Activated CD8-positive, alpha-beta memory T cell treated with anti-CD3 and anti-CD28 coated beads for 1 hour (primary cell): Measurements from ENCODE around the gene VSIR.

Experiments used
- DNase-seq, 2 donors: peaks; one replicate each; pipeline ENCODE4 v3.0.0-alpha.2; 2020; ENCODE audit warnings: low read depth in 1 of 2; ENCODE audit errors: extremely low read depth in 1 of 2

VSIR gene

GRCh38 chr10:71765906-71766716 lies 7.2 kb downstream of the VSIR start:
- DNase-seq = no peak

DNA sequence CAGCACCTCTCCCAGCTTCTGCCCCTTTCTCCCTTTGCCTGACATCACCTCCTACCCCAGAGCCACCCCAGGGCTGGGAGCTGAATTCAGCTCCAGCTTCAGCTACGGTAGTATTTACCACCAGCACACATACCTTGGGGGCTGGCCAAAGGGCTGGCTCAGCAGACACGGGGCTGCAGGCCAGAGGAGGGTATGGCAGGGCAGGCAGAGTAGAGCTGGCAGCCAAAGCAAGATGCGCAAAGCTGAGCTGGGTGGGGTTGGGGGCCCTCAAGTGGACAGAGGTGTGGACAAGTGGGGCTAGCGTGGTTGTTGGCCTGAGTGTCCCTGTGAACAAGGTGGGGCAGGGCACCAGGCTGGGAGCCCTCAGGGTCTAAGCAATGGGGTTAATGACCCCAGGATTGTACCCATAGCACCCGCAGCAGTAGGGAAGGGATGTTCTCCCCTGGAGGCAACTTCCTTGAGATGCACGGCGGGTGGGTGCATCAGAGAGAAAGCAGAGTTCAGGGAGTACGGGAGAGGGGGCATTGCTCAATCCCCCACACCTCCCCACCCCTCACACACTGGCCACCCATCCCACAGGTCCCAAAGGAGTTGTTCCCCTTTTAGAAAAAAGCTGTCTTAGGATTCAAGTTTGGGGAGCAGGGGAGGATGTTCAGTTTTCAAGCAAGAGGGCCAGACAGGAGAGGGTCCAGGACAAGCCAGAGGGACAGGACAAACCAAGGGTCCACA lies 8.0 kb downstream of the VSIR start:
- DNase-seq = no peak

- DNase-seq = no peak
Observed at GRCh38 chr10:71763352-71764127, 9.8 kb downstream of the VSIR start.

GRCh38 chr10:71762324-71762723 lies 11.0 kb downstream of the VSIR start:
- DNase-seq = no peak

- DNase-seq = no peak
Observed at GRCh38 chr10:71761541-71762113, 11.7 kb downstream of the VSIR start.

GRCh38 chr10:71761105-71761511 lies 12.2 kb downstream of the VSIR start:
- DNase-seq = no peak

- DNase-seq = no peak
Observed at GRCh38 chr10:71757399-71757922, 15.9 kb downstream of the VSIR start.

DNA sequence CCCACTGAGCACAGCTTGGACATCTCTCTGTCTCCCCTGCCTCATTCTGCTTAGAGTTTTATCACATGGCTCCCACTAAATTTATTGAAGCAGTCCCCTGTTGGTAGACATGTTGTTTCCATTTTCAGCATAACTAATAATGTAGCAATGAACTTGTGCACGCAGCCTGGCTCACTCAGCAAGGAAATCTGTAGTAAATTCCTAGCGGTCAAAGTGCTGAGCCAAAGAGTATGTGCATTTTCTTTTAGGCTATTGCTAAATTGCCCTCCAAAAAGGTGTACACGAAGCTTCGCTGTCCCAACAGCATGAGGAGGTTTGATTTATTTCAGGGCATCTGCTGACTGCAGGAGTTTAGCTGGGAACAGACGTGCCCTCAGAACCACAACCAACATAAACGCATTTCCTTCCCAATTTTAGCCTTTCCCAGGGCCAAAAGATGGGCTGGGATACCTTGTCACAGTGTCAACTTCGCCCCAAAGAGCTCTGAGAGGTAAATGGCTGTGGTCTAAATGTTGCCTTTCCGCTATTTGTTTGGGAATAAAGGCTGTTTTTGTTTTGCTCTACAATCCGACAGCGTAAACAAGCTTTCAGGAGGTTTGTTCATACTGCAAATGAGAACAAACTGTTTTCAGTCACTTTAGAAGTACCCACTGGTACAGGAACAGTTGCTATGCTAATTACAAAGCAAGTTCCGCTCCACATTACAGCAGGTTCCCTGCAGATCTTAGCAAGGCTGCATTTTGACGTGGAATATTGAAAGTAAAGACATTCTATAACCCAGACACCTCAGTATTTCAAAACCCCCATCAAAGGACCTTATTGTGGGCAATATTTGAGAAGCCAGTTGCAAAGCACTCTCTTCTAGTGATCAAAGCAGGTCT lies 16.8 kb downstream of the VSIR start:
- no peak for DNase-seq

DNA sequence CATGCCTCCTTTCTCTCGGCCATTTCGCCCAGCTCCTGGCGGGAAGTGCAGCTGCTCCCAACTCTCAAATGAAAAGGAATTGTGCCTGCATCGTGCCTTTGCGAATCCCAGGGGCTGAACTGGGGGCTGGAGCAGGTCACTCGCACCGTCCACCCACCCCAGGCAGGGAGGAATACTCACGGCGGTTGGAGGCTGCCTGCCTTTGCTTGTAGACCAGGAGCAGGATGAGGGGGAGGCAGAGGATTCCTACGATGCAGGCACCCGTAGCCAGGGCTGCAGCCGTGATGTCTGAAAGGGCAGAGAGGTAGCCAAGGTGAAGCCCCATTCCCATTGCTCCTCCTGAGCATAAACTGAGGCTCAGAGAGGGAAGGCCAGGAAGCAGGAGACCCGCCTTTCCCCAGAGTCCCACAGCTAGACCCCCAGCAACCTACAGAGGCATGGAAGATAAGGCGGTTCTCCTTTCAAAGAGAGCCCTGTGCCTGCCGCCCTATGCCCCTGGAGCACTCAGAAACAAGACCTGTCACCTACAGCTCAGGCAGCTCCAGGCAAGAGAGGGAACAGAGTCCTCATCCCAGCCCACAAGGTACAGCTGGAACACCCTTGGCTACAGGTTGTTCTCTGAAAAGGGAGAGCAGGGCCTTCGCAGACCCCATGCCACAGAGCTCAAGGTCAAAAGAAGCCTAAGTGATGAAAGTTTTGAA lies 18.0 kb downstream of the VSIR start:
- no peak for DNase-seq

DNA sequence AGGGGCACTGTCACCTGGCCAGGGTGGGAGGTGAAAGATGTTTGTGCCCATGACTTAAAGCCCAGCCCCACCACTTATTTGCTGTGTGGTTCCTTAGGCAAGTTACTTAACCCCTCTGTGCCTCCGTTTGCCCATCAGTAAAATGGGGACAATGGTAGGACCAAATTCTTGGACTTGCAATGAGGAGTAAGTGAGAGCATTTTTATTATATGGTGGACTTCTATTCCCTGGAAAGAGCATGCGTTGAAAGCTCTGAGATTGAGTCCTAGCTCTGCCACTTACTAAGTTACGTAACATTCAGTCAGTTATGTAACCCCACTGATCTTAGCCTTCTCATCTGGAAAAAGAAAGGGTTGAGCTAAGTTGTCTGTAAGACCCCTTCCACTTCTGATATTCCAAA lies 18.8 kb downstream of the VSIR start:
- DNase-seq = no peak

DNA sequence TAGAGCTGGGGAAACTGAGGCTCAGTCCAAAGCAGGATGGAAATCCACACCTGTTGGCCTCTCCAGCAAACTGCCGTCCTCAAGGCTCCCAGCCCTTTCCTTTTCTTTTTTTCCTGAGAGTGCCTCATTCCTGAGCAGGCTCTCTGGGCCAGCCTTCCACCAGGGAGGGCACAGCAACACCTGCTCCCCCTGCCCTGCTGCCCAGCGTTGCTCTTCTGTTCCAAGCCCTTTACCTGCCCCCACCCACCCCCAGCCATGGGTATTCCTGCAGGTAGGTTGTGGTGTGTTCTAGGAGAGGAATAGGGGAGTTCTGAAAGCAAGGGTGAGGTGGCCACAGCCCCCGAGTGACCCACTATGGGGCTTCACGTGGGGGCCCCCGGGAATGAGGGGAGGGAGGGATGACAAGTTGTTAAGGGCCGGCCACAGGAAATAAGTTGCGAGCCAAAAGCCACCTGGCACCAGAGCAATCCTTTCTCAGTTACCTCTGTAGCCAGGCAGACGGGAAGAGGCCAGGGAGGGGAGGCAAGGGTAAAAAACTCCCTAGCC lies 19.3 kb downstream of the VSIR start:
- DNase-seq = no peak

DNA sequence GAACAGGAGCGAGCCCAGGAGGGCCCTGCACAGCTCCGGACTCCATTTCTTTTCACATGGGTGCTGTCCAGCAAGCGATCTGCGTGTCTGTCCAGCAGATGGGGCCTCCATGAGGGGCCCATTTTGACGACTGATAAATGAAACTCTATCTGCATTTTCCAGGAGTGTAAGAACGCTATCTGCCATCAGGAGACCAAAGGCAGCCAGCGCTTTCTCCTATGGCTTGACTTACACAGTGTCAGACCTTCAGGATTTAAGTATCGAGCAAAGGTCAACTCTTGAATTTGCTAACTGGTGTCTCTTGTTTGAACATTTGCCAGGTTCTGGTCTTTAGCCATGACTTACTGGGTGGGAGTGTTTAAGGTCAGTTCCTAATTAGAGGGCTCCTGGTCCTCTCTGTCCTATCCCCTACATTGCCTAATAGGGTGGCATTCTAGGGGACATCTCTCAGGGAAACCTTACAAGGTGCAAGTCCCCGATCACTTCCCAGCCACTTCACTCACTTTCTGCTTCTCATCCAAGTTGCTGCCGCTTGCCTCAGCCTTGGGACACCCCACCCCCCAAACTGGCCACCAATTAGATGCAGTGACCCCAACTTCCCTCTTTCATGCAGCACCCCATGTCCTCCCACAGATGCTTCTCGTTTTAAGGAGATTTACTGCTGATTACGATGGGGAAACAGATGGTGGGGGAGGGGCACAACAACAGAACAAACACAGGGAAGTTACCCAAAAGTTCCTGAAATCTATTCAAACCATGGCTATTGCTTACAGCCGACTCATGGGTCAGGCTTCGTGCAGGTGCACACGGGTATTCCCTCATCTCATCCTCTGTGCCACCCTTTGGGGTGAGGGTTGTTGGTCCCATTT lies 20.0 kb downstream of the VSIR start:
- no peak for DNase-seq

GRCh38 chr10:71752391-71753090 lies 20.8 kb downstream of the VSIR start:
- DNase-seq = no peak

DNA sequence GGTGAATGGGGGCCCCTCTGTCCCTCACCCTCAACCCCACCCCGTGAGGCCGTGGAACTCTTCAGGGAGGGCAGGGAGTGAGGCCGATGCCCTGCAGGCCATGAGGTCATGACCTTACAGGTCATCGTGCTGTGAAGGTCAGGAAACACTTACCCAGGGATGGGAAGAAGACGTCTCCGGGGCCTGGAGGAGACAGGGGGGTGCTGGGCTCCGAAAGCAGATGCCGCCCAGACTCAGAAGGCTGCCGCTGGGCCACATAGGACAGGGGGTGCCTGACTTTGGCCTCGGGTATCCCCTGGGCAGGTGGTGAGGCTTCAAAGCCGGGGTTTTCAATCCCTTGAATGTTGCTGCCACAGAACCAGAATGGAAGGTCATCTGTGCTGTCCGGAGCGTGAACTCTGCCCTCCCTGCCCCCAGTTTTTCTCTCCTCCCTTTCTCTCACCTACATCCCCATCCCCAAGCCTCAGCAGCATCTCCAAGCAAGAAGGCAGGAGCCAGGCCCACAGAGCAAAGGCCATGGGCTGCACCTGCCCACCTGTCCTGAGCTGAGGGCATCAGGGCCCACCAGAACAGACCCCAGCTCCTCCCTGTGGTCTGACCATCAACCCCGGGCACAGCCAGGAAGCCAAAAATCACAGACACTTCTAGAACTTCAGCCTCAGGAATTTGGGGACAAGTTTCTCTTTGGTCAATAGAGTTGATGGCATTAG lies 21.6 kb downstream of the VSIR start:
- DNase-seq = no peak

DNA sequence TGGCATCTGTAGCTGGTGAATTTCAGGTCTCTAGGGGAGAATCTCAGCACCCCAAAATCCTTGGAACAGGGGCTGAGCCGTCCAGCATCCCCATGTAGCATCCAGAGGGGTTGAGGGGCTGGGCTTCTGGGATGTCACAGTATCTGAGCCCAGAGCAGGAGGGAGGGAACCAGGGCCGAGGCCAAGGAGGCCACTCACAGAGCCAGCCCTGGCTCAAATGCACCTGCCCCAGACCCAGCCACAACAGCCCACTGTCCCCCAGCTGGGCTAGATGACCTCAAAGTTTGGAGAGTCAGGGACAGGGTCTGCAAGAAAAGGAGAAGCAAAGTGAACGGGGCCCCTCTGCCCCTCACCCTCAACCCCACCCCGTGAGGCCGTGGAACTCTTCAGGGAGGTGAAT lies 22.3 kb downstream of the VSIR start:
- DNase-seq = no peak

DNA sequence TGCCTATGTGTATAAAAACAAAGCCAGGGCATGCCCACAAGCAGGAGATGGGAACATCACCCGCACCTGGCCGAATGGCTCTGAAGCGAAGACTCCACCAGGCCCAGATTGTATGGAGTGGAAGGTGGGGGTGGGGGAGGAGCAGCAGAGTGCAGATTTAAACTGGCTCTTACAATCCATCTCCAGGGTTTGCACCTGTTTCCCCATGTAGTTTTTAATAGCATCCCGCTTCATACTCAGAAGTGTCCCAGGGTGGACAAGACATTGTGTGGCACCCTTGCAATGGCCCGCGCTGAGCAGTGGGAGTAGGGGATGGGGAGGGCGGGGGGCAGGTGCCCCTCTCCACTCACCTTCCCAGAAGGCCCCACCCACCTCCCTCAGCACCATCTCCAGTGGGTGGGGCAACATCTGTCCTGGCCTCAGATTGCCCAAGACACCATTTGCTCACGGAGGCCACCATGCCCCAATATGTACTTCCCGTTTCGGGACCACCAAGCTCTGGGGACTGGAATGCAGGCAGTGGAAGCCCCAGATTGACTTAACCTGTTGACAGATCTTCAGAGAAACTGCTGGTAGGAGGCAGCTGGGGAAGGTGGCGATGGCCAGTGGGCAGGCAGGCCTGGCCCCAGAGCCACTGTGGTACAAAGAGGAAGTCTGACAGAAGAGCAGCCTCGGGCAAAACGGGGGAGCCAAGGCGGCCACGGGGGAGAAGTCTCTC lies 23.0 kb downstream of the VSIR start:
- DNase-seq = no peak
